NCI-H1436 treated with DMSO at 0.1 percent for 48 hours (cell line): Measurements from ENCODE around the gene IL10RB.
"Not testable (repeated sequence)": the region's sequence is repeated elsewhere in the genome, so short reads cannot be mapped to it uniquely, and the experiment has no call there.

ENCODE experiments used
- DNase-seq: peaks from one replicate; lab custom pipeline; 2025; lab: John Stamatoyannopoulos, UW

IL10RB gene

DNA sequence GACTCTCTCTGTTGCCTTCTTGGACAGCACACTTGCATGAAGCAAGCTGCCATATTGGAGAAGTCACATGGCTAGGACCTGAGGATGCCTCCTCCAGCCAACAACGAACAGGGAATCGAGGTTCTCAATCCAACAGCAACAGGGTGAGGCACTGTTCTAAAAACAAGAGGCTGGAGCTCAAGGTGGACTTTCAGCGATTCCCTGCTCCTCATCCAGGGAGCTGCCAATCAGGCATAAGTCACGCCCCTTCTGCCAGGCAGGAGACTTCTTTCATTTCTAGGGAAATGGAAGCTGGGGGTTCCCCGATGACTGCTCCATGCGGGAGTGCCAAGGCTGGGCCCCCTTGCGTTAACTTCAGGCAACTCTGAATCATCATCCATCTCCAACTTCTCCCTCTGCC lies 35.9 kb downstream of the IL10RB start:
- DNase-seq, result no peak

GRCh38 chr21:33302796-33303195 lies 36.6 kb downstream of the IL10RB start:
- no peak for DNase-seq

DNA sequence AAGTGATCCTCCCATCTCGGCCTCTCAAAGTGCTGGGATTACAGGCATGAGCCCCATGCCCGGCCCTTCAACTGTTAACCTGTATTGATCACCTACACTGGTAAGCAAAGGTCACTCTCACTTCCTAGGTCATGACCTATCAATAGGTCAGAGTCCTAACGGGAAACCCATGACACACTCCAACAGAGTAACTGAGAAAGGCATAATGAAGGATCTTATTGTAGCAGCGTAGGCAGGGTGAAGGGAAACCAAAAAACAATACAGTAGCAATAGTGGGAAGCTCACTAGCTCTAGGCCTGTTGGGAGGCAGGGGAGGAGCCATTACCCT lies 39.1 kb downstream of the IL10RB start:
- no peak for DNase-seq

DNA sequence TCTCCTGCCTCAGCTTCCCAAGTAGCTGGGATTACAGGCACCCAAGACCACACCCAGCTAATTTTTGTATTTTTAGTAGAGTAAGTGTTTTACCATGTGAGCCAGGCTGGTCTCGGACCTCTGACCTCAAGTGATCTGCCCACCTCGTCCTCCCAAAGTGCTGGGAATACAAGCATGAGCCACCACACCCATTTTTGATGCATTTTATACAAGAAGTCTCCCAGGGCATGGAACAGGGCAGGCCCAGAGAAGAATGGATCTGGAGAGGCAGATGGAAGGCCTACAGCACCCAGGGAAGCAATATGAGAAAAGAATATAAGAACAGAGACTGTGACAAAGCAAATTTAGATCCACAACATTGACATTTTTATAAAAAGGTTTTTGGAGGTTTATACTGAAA lies 39.8 kb downstream of the IL10RB start:
- no peak for DNase-seq

- no peak for DNase-seq
Observed at GRCh38 chr21:33308586-33309490, 42.7 kb downstream of the IL10RB start.

GRCh38 chr21:33309778-33310177 lies 43.6 kb downstream of the IL10RB start:
- no peak for DNase-seq

GRCh38 chr21:33312121-33312520 lies 46.0 kb downstream of the IL10RB start:
- DNase-seq, result no peak

- DNase-seq, result no peak
Observed at GRCh38 chr21:33313183-33313582, 47.0 kb downstream of the IL10RB start.

GRCh38 chr21:33313611-33314010 lies 47.4 kb downstream of the IL10RB start:
- DNase-seq, result no peak

DNA sequence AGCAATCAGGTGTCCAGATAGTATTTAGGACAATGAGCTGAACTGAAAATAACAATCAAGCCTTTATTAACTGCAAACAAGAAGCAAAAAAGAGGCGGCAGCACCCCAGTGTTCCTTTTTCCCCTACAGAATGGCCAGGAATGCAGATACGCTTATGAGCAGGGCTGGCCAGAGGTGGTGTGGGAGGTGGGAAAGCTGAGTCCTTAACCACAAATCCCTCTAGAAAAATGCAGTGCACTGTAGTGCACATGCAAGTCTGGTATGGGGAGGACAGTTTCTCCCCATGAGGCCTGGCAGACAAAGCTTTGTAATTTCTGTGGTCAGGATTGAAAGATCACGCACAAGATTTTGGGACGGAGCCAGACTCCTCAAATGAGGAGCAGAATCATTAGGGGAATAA lies 47.9 kb downstream of the IL10RB start:
- no peak for DNase-seq

DNA sequence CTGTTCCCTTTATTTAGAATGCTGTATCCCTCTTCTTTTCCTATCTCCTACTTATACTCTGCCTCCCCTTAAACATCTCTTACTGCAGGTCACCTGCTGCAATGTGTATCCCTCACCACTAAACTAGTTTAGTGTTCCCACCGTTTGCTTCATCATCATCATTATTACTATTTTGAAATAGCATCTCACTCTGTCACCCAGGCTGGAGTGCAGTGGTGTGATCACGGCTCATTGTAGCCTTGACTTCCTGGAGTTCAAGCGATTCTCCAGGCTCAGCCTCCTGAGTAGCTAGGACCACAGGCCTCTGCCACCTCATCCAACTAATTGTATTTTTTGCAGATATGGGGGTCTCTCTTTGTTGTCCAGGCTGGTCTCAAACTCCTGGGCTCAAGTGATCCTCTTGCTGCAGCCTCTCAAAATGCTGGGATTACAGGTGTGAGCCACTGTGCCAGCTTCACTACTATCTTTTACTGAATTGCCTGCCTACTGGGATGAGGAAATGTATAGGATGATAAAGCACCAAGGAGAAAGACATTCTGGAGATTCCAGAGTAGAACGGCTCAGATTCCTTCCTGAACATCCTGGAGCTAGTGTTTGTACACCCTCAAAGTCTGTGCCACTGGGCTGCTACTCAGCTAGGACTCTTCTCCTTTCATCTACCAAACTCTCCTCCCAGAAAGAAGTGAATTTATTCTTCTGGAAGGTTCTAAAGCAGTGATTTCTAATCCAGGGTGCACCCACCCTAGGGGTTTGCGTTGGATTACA lies 50.0 kb downstream of the IL10RB start:
- DNase-seq, result no peak

GRCh38 chr21:33317145-33317544 lies 51.0 kb downstream of the IL10RB start:
- DNase-seq, result no peak

- DNase-seq, result no peak
Observed at GRCh38 chr21:33317786-33318486, 51.8 kb downstream of the IL10RB start.

DNA sequence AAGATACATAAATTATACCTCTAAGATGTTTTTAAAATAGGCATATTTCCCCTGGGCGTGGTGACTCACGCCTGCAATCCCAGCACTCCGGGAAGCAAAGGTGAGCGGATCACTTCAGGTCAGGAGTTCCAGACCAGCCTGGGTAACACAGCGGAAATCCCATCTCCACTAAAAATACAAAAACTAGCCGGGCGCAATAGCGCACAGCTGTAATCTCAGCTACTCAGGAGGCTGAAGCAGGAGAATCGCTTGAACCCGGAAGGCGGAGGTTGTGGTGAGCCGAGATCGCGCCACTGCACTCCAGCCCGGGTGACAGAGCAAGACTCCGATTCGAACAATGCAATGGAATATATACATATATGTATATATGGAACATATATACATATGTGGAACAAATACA lies 54.8 kb downstream of the IL10RB start:
- DNase-seq, result not testable (repeated sequence)

- not testable (repeated sequence) for DNase-seq
Observed at GRCh38 chr21:33323610-33324009, 57.4 kb downstream of the IL10RB start.

- peak; percentile 78 for DNase-seq
Observed at GRCh38 chr21:33324291-33325221, 58.4 kb downstream of the IL10RB start, which contains the start of gene IFNAR1. Gene IFNAR1 (plus strand): TSS chr21:33324970. CDS start chr21:33325056, 86 bp downstream.

DNA sequence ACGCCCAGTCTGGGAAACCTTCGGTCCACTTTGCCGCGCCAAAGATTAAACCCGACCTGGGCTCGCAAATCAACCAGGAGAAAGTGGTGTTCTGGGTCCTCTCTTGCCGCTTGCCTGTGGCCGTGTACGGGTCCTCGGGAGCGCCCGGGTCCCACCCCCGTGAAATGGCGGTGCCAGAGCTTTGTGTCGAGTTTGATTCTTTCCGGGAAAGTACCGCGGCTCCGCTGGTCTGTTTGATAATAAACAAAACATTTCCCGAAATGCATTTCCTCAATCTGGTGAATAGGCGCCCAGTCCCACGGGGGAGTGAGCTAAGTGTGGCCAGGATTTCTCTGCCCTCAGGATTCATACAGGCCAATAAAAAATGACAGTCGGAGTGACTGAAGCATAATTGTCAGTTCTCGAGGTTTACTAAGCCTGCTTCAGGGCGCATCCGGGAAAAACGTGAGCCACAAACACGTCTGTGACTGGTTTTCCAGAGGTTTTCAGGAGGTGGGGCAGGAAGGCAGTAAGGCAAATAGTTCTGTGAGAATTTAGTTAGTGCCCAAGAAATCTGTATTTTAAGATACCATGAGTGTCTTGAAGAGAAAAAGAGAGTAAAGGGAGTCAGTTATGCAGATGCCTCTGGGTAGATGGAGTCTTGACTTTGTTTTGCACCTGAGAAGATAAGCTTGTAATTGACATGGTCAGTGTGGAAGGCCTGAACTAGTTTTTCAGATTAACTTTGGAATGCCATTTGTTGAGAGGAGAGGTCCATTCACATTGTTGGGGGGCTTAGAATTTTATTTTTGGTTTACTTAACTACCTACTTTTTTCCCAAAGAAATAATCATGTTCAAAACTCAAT lies 59.3 kb downstream of the IL10RB start:
- DNase-seq, result no peak

- DNase-seq, result no peak
Observed at GRCh38 chr21:33327326-33327725, 61.2 kb downstream of the IL10RB start.

DNA sequence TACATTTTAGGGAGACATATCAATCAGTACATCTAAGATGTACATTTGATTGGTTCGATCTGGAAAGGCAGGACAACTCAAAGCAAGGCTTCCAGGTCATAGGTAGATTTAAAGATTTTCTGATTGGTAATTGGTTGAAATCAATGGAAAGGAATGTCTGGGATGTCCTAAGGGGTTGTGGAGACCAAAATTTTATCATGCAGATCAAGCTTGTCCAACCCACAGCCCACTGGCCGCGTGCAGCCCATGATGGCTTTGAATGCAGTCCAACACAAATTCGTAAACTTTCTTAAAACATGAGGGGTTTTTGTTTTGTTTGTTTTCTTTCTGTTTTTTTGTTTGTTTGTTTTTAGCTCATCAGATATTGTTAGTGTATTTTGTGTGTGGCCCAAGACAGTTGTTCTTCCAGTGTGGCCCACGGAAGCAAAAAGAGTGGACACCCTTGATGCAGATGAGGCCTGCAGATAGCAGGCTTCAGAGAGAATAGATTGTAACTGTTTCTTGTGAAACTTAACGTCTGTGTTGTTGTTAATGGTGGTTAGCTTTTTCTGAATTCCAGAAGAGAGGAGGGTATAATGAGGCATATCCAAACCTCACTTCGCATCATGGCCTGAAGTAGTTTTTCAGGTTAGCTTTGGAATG lies 61.7 kb downstream of the IL10RB start:
- no peak for DNase-seq

DNA sequence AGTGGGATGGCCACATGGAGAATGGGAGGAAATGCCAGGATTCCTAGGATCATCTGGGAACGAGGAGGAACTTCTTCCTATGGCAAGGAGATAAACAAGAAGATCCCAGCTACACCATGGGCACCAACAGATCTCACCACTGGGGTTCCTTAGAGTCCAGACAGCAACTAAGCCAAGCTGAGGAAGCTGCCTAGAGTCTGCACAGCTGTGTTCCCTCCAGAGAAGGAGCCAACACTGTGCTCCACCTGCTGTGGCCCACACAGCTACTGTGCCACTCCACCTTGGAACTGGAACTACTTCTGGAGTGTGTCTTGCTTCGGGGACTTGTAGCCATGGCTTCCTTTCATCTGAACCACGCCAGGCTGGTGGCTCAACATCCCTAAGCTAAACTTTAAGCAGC lies 64.6 kb downstream of the IL10RB start:
- no peak for DNase-seq
